Activated T-helper 17 cell treated with anti-CD3 and anti-CD28 coated beads, Interleukin-2, amount 50 U/mL, for 72 hours (primary cell): ENCODE data around the gene FSTL4. TPM values are rescaled to one million over a fixed set of nuclear protein-coding genes. Genes with fewer than 3 reads are reported as not detected.

Experiments
- ATAC-seq: fragments of 150-1000 bp; cut with Tn5 transposase; replicated peaks from 2 replicates; pipeline ENCODE4 v1.10.0; 2021; ENCODE audit warnings: mild to moderate bottlenecking, moderate library complexity
- H3K27ac Mint-ChIP-seq: one replicate; pipeline ENCODE4 v1.8.0; 2022; ENCODE audit warnings: mixed read lengths
- H3K27me3 Mint-ChIP-seq: one replicate; pipeline ENCODE4 v1.8.0; 2022; ENCODE audit warnings: mixed read lengths
- H3K36me3 Mint-ChIP-seq: one replicate; pipeline ENCODE4 v1.8.0; 2022; ENCODE audit warnings: low read depth, mild to moderate bottlenecking, mixed read lengths
- H3K4me1 Mint-ChIP-seq: one replicate; pipeline ENCODE4 v1.8.0; 2022; ENCODE audit warnings: mixed read lengths
- H3K4me3 Mint-ChIP-seq: one replicate; pipeline ENCODE4 v1.8.0; 2022; ENCODE audit warnings: mild to moderate bottlenecking, mixed read lengths
- H3K9me3 Mint-ChIP-seq: one replicate; pipeline ENCODE4 v1.8.0; 2022; ENCODE audit warnings: mixed read lengths
- total RNA-seq, 2 donors: library from RNA; stranded (reverse); gene quantifications; one replicate each; pipeline ENCODE4 v1.2.3, GENCODE V29; 2022

Gene FSTL4
- total RNA-seq, 2 donors from 2014 or later = 0.24 TPM; not detected in 1

GRCh38 chr5:133240425-133241091 is 371.8 kb downstream of the FSTL4 start:
- Mint-ChIP-seq H3K4me3 (no peak overlapping the region), H3K4me1 (peaks cover 13% of the 10 kb centered on the region), H3K27ac (peak overlapping the region; percentile 48), H3K27me3 (peaks cover 4% of the 10 kb centered on the region), H3K36me3 (no peaks in the 10 kb centered on the region), H3K9me3 (no peaks in the 10 kb centered on the region)
- ATAC-seq = peak; percentile 95

- H3K9me3 Mint-ChIP-seq = no peaks in the 10 kb centered on the region
- peaks cover 4% of the 10 kb centered on the region for H3K27me3 Mint-ChIP-seq
- H3K4me3 Mint-ChIP-seq = no peak overlapping the region
- no peak for ATAC-seq
- peaks cover 7% of the 10 kb centered on the region for H3K4me1 Mint-ChIP-seq
- no peaks in the 10 kb centered on the region for H3K36me3 Mint-ChIP-seq
- H3K27ac Mint-ChIP-seq = no peak overlapping the region
Measured at GRCh38 chr5:133238426-133239205, 373.7 kb downstream of the FSTL4 start.

DNA sequence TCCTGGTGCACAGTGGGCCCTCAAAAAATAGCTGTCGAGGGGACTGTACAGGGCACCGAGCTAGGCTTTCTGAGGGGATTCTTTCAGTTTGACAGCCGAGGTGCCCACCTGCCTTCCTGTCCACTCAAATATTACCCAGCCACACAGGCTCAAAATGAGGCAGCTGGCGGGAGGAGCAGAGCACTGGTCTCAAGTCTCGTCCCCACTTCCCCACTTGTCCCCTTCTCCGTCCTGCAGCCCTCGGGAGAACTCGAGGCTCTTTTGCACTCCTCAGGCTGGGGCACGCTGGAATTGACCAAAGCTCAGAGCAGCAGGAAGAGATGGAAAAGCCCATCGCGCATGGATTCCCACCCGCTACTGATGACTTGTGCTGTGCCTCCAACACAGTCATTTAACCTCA is 375.4 kb downstream of the FSTL4 start:
- H3K9me3 Mint-ChIP-seq = no peaks in the 10 kb centered on the region
- no peak for ATAC-seq

GRCh38 chr5:133236541-133236951 is 375.8 kb downstream of the FSTL4 start:
- Mint-ChIP-seq H3K9me3 (no peaks in the 10 kb centered on the region), H3K4me1 (peaks cover 5% of the 10 kb centered on the region), H3K27me3 (peaks cover 4% of the 10 kb centered on the region), H3K4me3 (no peak overlapping the region), H3K36me3 (no peaks in the 10 kb centered on the region), H3K27ac (no peak overlapping the region)
- no peak for ATAC-seq

More for the DNA sequence above, 375.4 kb downstream of the FSTL4 start:
- H3K4me1 Mint-ChIP-seq = peaks cover 5% of the 10 kb centered on the region
- no peaks in the 10 kb centered on the region for H3K36me3 Mint-ChIP-seq
- H3K27ac Mint-ChIP-seq = no peak overlapping the region
- peaks cover 4% of the 10 kb centered on the region for H3K27me3 Mint-ChIP-seq
- no peak overlapping the region for H3K4me3 Mint-ChIP-seq

- H3K4me3 Mint-ChIP-seq = no peak overlapping the region
- no peak for ATAC-seq
- no peak overlapping the region for H3K27ac Mint-ChIP-seq
- no peaks in the 10 kb centered on the region for H3K36me3 Mint-ChIP-seq
- H3K9me3 Mint-ChIP-seq = no peaks in the 10 kb centered on the region
- H3K4me1 Mint-ChIP-seq = peaks cover 5% of the 10 kb centered on the region
- peaks cover 4% of the 10 kb centered on the region for H3K27me3 Mint-ChIP-seq
Measured at GRCh38 chr5:133235696-133236426, 376.5 kb downstream of the FSTL4 start.

DNA sequence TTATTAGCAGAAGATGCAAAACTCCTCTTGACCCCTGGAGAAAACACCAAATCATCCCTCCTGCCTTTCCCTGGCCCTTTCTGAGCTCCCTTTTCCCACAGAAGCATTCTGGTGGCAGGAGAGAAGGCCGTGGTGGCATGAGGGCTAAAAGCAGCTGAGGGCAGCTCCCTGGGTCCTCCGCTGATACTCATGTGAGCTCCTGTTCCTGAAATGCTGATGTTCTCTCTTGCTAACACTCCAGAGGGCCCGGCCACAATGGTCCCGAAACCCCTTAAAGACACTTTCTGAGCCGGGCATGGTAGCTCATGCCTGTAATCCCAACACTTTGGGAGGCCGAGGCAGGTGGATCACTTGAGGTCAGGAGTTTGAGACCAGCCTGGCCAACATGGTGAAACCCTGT is 377.4 kb downstream of the FSTL4 start:
- no peaks in the 10 kb centered on the region for H3K4me1 Mint-ChIP-seq
- no peak overlapping the region for H3K4me3 Mint-ChIP-seq
- no peaks in the 10 kb centered on the region for H3K36me3 Mint-ChIP-seq
- H3K27ac Mint-ChIP-seq = no peak overlapping the region
- peaks cover 4% of the 10 kb centered on the region for H3K27me3 Mint-ChIP-seq
- no peak for ATAC-seq
- no peaks in the 10 kb centered on the region for H3K9me3 Mint-ChIP-seq

- ATAC-seq = no peak
- Mint-ChIP-seq H3K27ac (no peak overlapping the region), H3K4me1 (no peaks in the 10 kb centered on the region), H3K36me3 (no peaks in the 10 kb centered on the region), H3K27me3 (peaks cover 4% of the 10 kb centered on the region), H3K4me3 (no peak overlapping the region), H3K9me3 (no peaks in the 10 kb centered on the region)
Measured at GRCh38 chr5:133234273-133234672, 378.1 kb downstream of the FSTL4 start.

DNA sequence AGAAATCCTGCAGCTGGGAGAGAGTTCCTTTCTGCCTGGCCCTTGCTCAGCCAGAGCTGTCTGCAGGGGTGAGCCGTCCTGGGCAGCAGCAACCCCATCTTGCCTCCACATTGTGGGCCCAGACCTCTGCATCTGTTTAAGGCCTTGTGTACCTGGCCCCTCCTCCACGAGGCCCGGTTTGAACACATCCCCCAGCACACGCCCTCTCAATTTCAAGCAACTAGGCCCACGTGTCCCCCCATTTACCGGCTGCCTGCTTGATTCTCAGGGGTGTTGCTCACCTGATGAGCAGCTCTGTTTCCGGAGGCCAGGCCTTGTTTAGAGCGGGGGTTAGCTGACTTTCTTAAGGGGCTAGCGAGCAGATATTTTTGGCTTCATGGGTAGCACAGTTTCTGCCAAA is 378.7 kb downstream of the FSTL4 start:
- Mint-ChIP-seq H3K4me1 (no peaks in the 10 kb centered on the region), H3K27ac (no peak overlapping the region), H3K36me3 (no peaks in the 10 kb centered on the region), H3K9me3 (no peaks in the 10 kb centered on the region), H3K4me3 (no peak overlapping the region), H3K27me3 (peaks cover 4% of the 10 kb centered on the region)
- ATAC-seq = no peak

- H3K36me3 Mint-ChIP-seq = no peaks in the 10 kb centered on the region
- H3K4me3 Mint-ChIP-seq = no peak overlapping the region
- ATAC-seq = no peak
- H3K4me1 Mint-ChIP-seq = no peaks in the 10 kb centered on the region
- no peaks in the 10 kb centered on the region for H3K9me3 Mint-ChIP-seq
- H3K27ac Mint-ChIP-seq = no peak overlapping the region
- peaks cover 4% of the 10 kb centered on the region for H3K27me3 Mint-ChIP-seq
Measured at GRCh38 chr5:133232911-133233310, 379.4 kb downstream of the FSTL4 start.

DNA sequence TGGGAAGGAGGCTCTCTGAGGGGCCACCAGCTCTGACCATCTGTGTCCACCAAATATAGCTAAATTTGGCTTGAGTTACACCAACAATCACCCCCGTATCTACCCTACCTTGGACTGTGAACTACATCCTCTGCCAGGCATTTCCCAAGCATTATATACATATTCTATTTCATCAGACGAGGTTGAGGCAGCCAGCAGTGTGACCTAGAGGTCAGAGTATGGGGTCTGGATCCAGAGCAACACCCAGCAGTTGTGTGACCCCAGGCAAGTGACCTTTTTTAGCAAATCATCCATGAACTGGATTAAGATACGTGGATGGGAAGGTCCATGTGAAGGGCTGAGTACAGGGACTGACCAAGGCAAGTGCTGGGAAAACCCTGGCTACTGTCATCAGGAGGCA is 379.9 kb downstream of the FSTL4 start:
- H3K36me3 Mint-ChIP-seq = no peaks in the 10 kb centered on the region
- H3K4me1 Mint-ChIP-seq = no peaks in the 10 kb centered on the region
- H3K4me3 Mint-ChIP-seq = no peak overlapping the region
- H3K27me3 Mint-ChIP-seq = peaks cover 4% of the 10 kb centered on the region
- no peak overlapping the region for H3K27ac Mint-ChIP-seq
- ATAC-seq = no peak
- H3K9me3 Mint-ChIP-seq = no peaks in the 10 kb centered on the region

- Mint-ChIP-seq H3K27ac (no peak overlapping the region), H3K27me3 (peaks cover 4% of the 10 kb centered on the region), H3K4me3 (no peak overlapping the region), H3K4me1 (no peaks in the 10 kb centered on the region), H3K9me3 (no peaks in the 10 kb centered on the region), H3K36me3 (no peaks in the 10 kb centered on the region)
- no peak for ATAC-seq
Measured at GRCh38 chr5:133232011-133232410, 380.3 kb downstream of the FSTL4 start.

- ATAC-seq = no peak
- Mint-ChIP-seq H3K4me3 (no peak overlapping the region), H3K27me3 (no peaks in the 10 kb centered on the region), H3K36me3 (no peaks in the 10 kb centered on the region), H3K27ac (no peak overlapping the region), H3K4me1 (no peaks in the 10 kb centered on the region), H3K9me3 (no peaks in the 10 kb centered on the region)
Measured at GRCh38 chr5:133230823-133231578, 381.3 kb downstream of the FSTL4 start.

- Mint-ChIP-seq H3K9me3 (no peaks in the 10 kb centered on the region), H3K4me1 (no peaks in the 10 kb centered on the region), H3K36me3 (no peaks in the 10 kb centered on the region), H3K27ac (no peak overlapping the region), H3K4me3 (no peak overlapping the region), H3K27me3 (no peaks in the 10 kb centered on the region)
- peak; percentile 47 for ATAC-seq
Measured at GRCh38 chr5:133229931-133230664, 382.2 kb downstream of the FSTL4 start.

GRCh38 chr5:133228316-133228715 is 384.0 kb downstream of the FSTL4 start:
- no peaks in the 10 kb centered on the region for H3K4me1 Mint-ChIP-seq
- no peaks in the 10 kb centered on the region for H3K9me3 Mint-ChIP-seq
- H3K36me3 Mint-ChIP-seq = no peaks in the 10 kb centered on the region
- ATAC-seq = no peak
- H3K4me3 Mint-ChIP-seq = no peak overlapping the region
- no peak overlapping the region for H3K27ac Mint-ChIP-seq
- no peaks in the 10 kb centered on the region for H3K27me3 Mint-ChIP-seq
